GM12865 (cell line): ENCODE results near the gene SNCAIP.
A peak's percentile ranks its signal among the peaks of the same experiment; 100 is the strongest.

Experiments used
- DNase-seq: peaks from one replicate; pipeline ENCODE4 v3.0.0; 2010; ENCODE audit warnings: low read depth
- H3K4me3 ChIP-seq: 2 replicates; pipeline ENCODE4 v1.5.1; 2011; ENCODE audit warnings: mild to moderate bottlenecking, low read depth, low read length, control low read depth
- TF ChIP-seq, protein P1 (sequence below): IDR thresholded peaks from 2 replicates; pipeline ENCODE4 v1.5.1; 2011; ENCODE audit warnings: low read length, control low read depth, low read depth, inconsistent platforms; ENCODE audit not compliant: insufficient read depth; ENCODE audit errors: missing control alignments

Gene SNCAIP

DNA sequence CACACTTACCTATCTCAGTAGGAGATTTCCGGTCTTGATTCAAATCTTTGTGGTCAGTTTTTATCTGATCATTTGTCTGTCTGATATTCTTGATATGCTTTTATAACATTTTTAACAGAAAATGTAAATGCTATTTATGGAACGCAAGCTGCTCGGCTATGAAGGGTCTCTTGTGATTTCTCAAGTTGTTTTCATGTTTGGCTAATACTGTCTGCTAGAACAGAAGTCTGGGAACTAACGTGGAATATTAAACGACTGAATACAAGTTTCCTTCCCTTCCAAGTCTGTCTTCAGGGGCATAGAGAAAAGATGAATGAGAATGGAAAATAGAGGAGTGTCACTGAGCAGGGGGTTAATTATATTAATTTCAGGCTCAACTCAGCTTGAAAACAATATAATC lies 27.6 kb downstream of the SNCAIP start:
- TF ChIP-seq, protein P1, sequence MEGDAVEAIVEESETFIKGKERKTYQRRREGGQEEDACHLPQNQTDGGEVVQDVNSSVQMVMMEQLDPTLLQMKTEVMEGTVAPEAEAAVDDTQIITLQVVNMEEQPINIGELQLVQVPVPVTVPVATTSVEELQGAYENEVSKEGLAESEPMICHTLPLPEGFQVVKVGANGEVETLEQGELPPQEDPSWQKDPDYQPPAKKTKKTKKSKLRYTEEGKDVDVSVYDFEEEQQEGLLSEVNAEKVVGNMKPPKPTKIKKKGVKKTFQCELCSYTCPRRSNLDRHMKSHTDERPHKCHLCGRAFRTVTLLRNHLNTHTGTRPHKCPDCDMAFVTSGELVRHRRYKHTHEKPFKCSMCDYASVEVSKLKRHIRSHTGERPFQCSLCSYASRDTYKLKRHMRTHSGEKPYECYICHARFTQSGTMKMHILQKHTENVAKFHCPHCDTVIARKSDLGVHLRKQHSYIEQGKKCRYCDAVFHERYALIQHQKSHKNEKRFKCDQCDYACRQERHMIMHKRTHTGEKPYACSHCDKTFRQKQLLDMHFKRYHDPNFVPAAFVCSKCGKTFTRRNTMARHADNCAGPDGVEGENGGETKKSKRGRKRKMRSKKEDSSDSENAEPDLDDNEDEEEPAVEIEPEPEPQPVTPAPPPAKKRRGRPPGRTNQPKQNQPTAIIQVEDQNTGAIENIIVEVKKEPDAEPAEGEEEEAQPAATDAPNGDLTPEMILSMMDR, result no peak
- DNase-seq, result no peak
- H3K4me3 ChIP-seq, result no peak overlapping the region

DNA sequence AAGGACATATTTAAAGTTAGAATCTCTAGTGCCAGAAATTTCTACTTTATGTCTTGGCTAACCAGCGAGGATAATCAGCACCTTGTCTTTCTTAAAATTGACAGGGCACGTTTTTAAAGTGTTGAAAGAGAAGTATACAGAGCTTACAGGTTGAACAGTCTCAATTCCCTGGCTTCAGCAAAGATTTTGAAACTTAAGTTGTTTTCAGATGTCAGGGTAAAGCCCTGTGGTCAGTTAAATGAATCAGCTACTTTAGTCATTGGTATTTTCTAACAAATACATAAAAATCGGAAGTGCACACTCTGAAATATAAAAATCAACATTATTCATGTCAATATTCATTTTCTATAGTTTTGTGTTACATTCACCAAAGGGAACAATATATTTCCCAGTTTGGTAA lies 29.1 kb downstream of the SNCAIP start:
- peak; percentile 28 for DNase-seq
- TF ChIP-seq, protein P1, result no peak
- no peak overlapping the region for H3K4me3 ChIP-seq

DNA sequence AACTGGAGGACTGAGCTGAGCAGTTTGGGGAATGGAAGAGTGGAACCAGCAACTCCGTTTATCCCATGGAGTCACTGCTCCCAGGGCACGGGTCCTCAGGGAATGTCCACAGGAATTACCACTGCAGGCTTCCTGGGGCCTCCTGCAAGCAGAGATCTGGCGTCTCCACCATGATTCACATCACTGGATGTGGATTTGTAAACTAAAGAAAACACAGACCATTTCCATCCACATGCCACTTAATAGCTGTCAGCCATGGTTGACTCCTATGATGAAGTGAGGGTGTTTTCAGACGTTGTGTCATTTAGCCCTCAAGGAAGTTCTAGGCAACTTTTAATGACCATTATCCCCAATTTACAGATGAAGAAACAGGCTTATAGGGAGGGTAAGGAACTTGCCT lies 30.2 kb downstream of the SNCAIP start:
- no peak for DNase-seq
- no peak overlapping the region for H3K4me3 ChIP-seq
- TF ChIP-seq, protein P1, result no peak

DNA sequence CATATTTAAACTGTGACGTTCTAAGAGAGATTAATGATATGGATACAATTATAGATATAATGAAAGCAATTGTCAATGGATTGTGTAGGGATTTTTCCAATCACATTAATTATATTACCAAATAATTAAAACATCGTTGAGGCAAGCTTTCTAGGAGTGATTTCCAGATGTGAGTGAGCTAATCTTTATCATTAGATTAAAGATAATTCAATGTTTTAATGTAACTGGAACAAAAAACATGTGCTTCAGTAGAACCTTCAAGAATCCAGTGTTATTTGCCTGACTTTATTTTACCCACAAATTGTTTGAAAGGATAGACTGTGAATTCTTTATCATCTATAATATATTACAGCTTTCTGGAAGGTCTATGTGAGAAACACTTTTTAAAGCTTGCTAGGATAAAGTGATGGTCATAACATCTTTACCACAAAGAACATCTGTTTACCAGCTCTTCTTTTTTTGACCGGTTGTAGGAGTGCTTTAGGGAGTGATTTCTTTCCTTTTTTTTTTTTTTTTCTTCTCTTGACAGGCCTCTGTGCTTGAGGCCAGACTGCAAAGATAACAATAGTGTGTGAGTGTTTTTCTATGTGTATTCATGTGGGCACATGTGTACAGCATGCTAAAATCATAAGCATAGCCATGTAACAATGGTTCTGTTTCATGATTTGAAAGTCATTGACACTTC lies 35.0 kb downstream of the SNCAIP start:
- TF ChIP-seq, protein P1, result no peak
- DNase-seq, result no peak
- H3K4me3 ChIP-seq, result no peak overlapping the region

DNA sequence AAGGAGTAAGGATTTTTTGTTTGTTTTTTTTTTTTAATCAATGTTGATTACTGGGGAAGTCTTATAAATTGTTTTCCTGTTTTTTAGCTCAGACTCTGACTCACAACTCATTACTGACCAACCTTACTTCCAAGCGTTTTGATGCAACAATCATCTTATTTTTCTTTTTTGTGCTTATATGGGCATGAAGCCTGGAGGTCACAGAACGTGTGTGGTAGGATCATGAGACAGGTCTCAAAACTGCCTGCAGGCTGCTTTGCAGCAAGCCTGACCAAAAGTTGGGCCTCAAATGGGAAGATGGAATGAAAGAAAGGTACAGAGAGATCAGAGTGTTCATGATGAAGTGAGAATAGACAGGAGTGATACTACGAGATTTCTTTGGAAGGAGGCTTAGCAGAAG lies 38.5 kb downstream of the SNCAIP start:
- TF ChIP-seq, protein P1, result no peak
- H3K4me3 ChIP-seq, result no peak overlapping the region

DNA sequence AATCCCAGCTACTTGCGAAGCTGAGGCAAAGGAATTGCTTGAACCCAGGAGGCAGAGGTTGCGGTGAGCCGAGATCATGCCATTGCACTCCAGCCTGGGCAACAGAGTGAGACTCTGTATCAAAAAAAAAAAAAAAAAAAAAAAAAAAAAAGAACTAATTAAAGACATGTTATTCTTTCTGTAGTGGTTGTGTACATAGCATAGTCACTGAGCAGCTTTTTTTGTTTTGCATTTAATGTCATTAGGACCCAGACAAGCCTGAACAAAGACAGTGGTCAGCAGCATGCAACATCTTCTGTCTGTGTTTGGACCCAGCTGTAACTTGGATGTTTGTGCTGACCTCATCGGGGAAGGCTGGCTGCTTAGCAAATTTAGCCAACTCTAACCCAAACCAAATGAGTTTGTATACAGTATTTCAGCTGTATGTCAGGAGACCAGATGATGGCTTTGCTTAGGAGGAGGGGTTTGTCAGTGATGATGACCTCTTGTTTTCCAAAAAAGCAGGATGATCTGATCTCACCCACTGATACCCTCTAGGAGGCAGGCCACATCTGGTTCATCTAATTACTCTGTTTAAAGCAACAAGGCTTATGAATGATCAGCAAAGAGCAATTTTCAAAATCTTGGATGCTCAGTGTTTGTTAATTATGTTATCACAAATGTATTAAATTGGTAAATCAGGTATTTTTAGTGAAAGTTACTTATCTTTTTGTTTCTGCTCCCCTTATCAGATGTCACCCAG lies 39.5 kb downstream of the SNCAIP start:
- no peak for DNase-seq
- H3K4me3 ChIP-seq, result no peak overlapping the region
- TF ChIP-seq, protein P1, result no peak

More for the DNA sequence above, 38.5 kb downstream of the SNCAIP start:
- DNase-seq, result no peak
